Left ventricle myocardium inferior (tissue), 1 donor: Measurements from ENCODE around the gene KIAA0586. TPM values are rescaled to one million over a fixed set of nuclear protein-coding genes. Genes with fewer than 3 reads are reported as not detected.
"Not testable (repeated sequence)": the region's sequence is repeated elsewhere in the genome, so short reads cannot be mapped to it uniquely, and the experiment has no call there.

Source experiments
- DNase-seq: peaks from one replicate; pipeline ENCODE4 v3.0.0-alpha.2; 2020
- H3K27ac ChIP-seq: fragments of 200-600 bp; replicated peaks from 2 replicates; pipeline ENCODE4 v1.8.0; 2021
- H3K27me3 ChIP-seq: fragments of 200-600 bp; 2 replicates; pipeline ENCODE4 v1.8.0; 2021; ENCODE audit warnings: low read depth
- H3K36me3 ChIP-seq: fragments of 200-600 bp; 2 replicates; pipeline ENCODE4 v1.8.0; 2021
- H3K4me1 ChIP-seq: fragments of 200-600 bp; 2 replicates; pipeline ENCODE4 v1.8.0; 2021
- H3K4me3 ChIP-seq: fragments of 200-600 bp; 2 replicates; pipeline ENCODE4 v1.8.0; 2021; ENCODE audit warnings: mild to moderate bottlenecking, moderate library complexity
- H3K9me3 ChIP-seq: fragments of 200-600 bp; replicated peaks from 2 replicates; pipeline ENCODE4 v1.8.0; 2021
- intact Hi-C: fragments of 100-400 bp; cut with micrococcal nuclease; formaldehyde crosslinking; loops from one replicate; pipeline ENCODE4 v1.11.0; 2022
- total RNA-seq: library from RNA; stranded (reverse); fragmentation: NEBNext Ultra II Directional; extraction: Animal tissue kit (Norgen Biotek cat#: 25700); gene quantifications from one replicate; pipeline ENCODE4 v1.2.1, GENCODE V29; 2021
- TF ChIP-seq, protein P1 (sequence below): fragments of 200-600 bp; IDR thresholded peaks from 2 replicates; pipeline ENCODE4 v1.8.0; 2021; ENCODE audit warnings: antibody characterized with exemption, mild to moderate bottlenecking, borderline replicate concordance
- donor health status: DM: no; HTN: yes; CAD: no; lungs with severe emphysema.

KIAA0586 gene
- total RNA-seq, 1 donor from 2014 or later: 13.0 TPM

DNA sequence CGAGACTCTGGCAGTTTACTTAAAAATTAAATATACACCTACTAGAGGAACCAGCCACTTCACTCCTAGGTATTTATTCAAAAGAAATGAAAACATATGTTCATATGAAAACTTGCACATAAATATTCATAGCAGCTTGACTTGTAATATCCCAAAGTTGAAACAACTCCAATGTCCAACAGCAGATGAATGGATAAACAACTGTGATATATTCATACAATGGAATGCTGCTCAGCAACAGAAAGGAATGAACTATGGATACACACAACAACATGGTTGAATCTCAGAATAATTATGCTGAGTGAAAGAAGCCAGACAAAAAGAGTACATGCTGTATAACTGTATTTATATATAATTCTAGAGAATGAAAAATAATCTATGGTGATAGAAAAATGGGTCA is 156.9 kb downstream of the KIAA0586 start:
- TF ChIP-seq, protein P1, sequence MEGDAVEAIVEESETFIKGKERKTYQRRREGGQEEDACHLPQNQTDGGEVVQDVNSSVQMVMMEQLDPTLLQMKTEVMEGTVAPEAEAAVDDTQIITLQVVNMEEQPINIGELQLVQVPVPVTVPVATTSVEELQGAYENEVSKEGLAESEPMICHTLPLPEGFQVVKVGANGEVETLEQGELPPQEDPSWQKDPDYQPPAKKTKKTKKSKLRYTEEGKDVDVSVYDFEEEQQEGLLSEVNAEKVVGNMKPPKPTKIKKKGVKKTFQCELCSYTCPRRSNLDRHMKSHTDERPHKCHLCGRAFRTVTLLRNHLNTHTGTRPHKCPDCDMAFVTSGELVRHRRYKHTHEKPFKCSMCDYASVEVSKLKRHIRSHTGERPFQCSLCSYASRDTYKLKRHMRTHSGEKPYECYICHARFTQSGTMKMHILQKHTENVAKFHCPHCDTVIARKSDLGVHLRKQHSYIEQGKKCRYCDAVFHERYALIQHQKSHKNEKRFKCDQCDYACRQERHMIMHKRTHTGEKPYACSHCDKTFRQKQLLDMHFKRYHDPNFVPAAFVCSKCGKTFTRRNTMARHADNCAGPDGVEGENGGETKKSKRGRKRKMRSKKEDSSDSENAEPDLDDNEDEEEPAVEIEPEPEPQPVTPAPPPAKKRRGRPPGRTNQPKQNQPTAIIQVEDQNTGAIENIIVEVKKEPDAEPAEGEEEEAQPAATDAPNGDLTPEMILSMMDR: no peak
- H3K27me3 ChIP-seq: no peaks in the 10 kb centered on the region
- peaks cover 25% of the 10 kb centered on the region for H3K9me3 ChIP-seq
- no peak overlapping the region for H3K27ac ChIP-seq
- H3K4me1 ChIP-seq: no peaks in the 10 kb centered on the region
- H3K36me3 ChIP-seq: no peaks in the 10 kb centered on the region
- intact Hi-C loops: no loop called here
- DNase-seq: no peak
- H3K4me3 ChIP-seq: no peak overlapping the region

DNA sequence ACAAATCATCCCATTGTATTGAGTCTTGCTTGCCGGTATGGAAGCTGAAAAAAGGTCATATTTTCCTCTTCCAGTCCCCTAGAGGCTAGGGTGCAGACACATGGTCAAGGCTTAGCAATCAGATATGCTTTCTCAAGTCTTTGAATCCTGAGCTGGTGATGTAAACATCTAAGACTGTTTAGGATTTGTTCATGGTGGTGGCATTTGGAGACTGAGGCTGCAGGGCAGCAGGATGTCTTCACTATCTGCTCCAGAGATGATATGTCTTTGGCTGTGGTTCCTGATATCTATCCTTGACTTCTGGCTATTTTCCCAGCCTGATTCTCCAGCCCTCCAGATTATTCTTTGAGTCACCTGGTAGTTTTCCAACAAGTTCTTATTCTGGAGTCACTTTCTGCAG is 159.8 kb downstream of the KIAA0586 start:
- intact Hi-C loops: no loop called here
- TF ChIP-seq, protein P1: no peak
- Histone ChIP-seq H3K27me3 (no peaks in the 10 kb centered on the region), H3K4me1 (no peaks in the 10 kb centered on the region), H3K36me3 (no peaks in the 10 kb centered on the region), H3K4me3 (no peak overlapping the region), H3K9me3 (peaks cover 10% of the 10 kb centered on the region), H3K27ac (no peak overlapping the region)
- no peak for DNase-seq

DNA sequence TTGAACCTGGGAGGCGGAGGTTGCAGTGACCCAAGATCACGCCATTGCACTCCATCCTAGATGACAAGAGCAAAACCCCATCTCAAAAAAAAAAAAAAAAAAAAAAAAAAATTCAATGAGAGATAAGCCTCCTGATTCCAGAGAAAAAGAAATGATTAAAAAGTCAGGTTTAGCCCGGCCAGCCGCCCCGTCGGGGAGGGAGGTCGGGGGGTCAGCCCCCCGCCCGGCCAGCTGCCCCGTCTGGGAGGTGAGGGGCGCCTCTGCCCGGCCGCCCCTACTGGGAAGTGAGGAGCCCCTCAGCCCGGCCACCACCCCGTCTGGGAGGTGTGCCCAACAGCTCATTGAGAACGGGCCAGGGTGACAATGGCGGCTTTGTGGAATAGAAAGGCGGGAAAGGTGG is 160.8 kb downstream of the KIAA0586 start:
- H3K36me3 ChIP-seq, intact Hi-C loops, H3K27ac ChIP-seq: not testable (repeated sequence)

DNA sequence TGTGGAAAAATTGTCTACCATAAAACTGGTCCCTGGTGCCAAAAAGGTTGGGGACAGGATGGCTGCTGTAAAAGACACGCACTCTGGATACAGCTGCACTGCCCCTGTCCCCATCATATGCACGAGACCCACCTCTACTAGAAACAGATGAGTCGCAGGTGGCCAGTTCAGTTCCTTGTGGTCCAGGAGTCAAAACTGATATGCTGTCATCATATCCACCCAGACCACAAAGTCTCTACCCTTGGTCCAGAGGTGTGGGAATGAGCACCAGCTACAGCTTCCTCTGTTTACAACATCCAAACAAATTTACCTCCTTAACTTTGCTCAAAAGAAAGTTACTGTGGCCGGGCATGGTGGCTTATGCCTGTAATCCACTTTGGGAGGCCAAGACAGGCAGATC is 166.5 kb downstream of the KIAA0586 start:
- intact Hi-C loops: no loop called here
- TF ChIP-seq, protein P1: no peak
- Histone ChIP-seq H3K27me3 (no peaks in the 10 kb centered on the region), H3K9me3 (peaks cover 3% of the 10 kb centered on the region), H3K4me3 (no peak overlapping the region), H3K4me1 (no peaks in the 10 kb centered on the region), H3K27ac (no peak overlapping the region), H3K36me3 (no peaks in the 10 kb centered on the region)
- DNase-seq: no peak

More for the DNA sequence above, 160.8 kb downstream of the KIAA0586 start:
- not testable (repeated sequence) for H3K9me3 ChIP-seq, H3K27me3 ChIP-seq, H3K4me1 ChIP-seq, H3K4me3 ChIP-seq, DNase-seq

DNA sequence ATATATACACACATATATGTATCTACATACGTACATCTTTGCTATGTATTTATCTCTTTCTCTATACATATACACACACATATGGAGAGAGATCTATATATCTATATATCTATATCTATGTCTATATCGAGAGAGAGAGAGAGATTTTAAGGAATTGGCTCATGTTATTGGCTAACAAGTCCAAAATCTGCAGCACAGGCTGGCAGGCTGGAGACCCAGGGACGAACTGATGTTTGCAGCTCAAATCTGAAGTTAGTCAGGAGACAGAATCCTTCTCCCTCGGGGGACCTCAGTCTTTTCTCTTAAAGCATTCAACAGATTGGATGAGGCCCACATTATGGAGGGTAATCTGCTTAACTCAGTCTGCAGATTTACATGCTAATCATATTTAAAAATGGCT is 169.5 kb downstream of the KIAA0586 start:
- intact Hi-C loops: no loop called here
- TF ChIP-seq, protein P1: no peak
- DNase-seq: no peak
- H3K27me3 ChIP-seq: no peaks in the 10 kb centered on the region
- no peak overlapping the region for H3K27ac ChIP-seq
- H3K4me3 ChIP-seq: no peak overlapping the region
- no peaks in the 10 kb centered on the region for H3K4me1 ChIP-seq
- peaks cover 1% of the 10 kb centered on the region for H3K9me3 ChIP-seq
- H3K36me3 ChIP-seq: no peaks in the 10 kb centered on the region

DNA sequence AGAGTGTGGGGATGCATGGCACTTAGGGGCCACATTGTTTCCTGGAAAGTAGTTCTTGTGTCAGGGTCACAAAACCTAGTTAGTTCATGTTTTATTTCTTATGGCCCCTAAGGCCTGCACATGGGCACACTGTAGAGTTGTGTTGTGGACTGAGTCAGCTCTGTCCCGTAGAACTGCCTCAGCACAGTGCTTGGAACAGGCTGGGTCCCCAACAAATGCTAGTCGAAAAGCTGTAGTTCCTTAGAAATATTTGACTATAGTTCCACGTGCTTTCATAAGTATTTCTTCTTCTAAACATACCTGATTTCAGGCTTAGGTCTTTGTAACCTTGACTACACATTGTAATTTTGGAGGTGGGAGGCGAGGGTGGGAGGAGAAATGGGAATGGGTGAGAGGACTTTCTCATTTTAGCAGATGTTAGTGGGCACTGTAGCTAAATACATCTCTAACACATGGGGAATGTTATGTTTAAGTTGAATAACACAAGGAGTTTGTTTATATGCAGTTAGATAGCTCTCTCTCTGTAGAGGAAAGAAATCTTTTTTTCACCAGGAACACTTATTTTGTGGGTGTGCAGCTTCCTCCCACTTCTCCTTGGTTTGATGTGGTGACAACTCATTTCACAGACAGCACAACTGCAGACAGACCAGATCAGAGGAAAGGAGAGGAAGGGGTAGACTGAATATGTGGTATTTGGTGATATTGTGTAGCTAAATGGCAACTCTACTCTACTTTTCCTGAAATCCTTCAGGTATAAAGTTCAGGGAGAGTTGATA is 170.7 kb downstream of the KIAA0586 start:
- Histone ChIP-seq H3K27ac (no peak overlapping the region), H3K4me3 (no peak overlapping the region), H3K9me3 (no peaks in the 10 kb centered on the region), H3K27me3 (no peaks in the 10 kb centered on the region), H3K4me1 (no peaks in the 10 kb centered on the region), H3K36me3 (no peaks in the 10 kb centered on the region)
- intact Hi-C loops: no loop called here
- TF ChIP-seq, protein P1: no peak
- no peak for DNase-seq
